HG03175 (cell line): Measurements from ENCODE around the gene FBXL16.
"Not testable (repeated sequence)": the region's sequence is repeated elsewhere in the genome, so short reads cannot be mapped to it uniquely, and the experiment has no call there.

Experiments used
- ATAC-seq: cut with Tn5 transposase; IDR thresholded peaks from one replicate; pipeline ENCODE4 v1.9.1; 2021; ENCODE audit warnings: mild to moderate bottlenecking, moderate library complexity; ENCODE audit not compliant: unreplicated experiment

Gene FBXL16

GRCh38 chr16:705431-706188 is at the start of gene FBXL16:
FBXL16 (minus strand) TSS chr16:705801; CDS start chr16:697405, 8,396 bp downstream.
- ATAC-seq = no peak

GRCh38 chr16:754656-755055 is 49.1 kb upstream of the FBXL16 start:
- no peak for ATAC-seq

- not testable (repeated sequence) for ATAC-seq
Observed at GRCh38 chr16:754121-754607, 48.6 kb upstream of the FBXL16 start.

GRCh38 chr16:752007-752312 is 46.4 kb upstream of the FBXL16 start:
- no peak for ATAC-seq

- ATAC-seq = no peak
Observed at GRCh38 chr16:751152-752006, 45.8 kb upstream of the FBXL16 start.

- ATAC-seq = no peak
Observed at GRCh38 chr16:750485-750884, 44.9 kb upstream of the FBXL16 start.

- no peak for ATAC-seq
Observed at GRCh38 chr16:749010-749409, 43.4 kb upstream of the FBXL16 start.

GRCh38 chr16:747978-748746 is 42.6 kb upstream of the FBXL16 start:
- ATAC-seq = no peak

- ATAC-seq = no peak
Observed at GRCh38 chr16:746637-747036, 41.0 kb upstream of the FBXL16 start.

GRCh38 chr16:745739-746138 is 40.1 kb upstream of the FBXL16 start:
- ATAC-seq = no peak

GRCh38 chr16:743794-744500 is 38.3 kb upstream of the FBXL16 start:
- no peak for ATAC-seq

- not testable (repeated sequence) for ATAC-seq
Observed at GRCh38 chr16:742894-743293, 37.3 kb upstream of the FBXL16 start.

GRCh38 chr16:741986-742629 is 36.5 kb upstream of the FBXL16 start:
- ATAC-seq = no peak

- peak; percentile 68 for ATAC-seq
Observed at GRCh38 chr16:740764-741505, 35.3 kb upstream of the FBXL16 start, which contains the start of gene CIAO3. CIAO3 (minus strand) TSS chr16:740997; CDS start chr16:740985, 12 bp downstream.

- peak; percentile 14 for ATAC-seq
Observed at GRCh38 chr16:740459-740763, 34.8 kb upstream of the FBXL16 start.

- ATAC-seq = no peak
Observed at GRCh38 chr16:739560-740458, 34.2 kb upstream of the FBXL16 start.

- no peak for ATAC-seq
Observed at GRCh38 chr16:736936-737481, 31.4 kb upstream of the FBXL16 start.

GRCh38 chr16:735982-736453 is 30.4 kb upstream of the FBXL16 start:
- no peak for ATAC-seq
